Ammon's horn (tissue), 1 donor: ENCODE data around the gene DROSHA.
A peak's percentile ranks its signal among the peaks of the same experiment; 100 is the strongest.
"Not testable (repeated sequence)": the region's sequence is repeated elsewhere in the genome, so short reads cannot be mapped to it uniquely, and the experiment has no call there.

ENCODE experiments used
- DNase-seq: peaks from one replicate; pipeline ENCODE4 v3.0.0-alpha.2; 2016; ENCODE audit warnings: low spot score

The DROSHA gene

DNA sequence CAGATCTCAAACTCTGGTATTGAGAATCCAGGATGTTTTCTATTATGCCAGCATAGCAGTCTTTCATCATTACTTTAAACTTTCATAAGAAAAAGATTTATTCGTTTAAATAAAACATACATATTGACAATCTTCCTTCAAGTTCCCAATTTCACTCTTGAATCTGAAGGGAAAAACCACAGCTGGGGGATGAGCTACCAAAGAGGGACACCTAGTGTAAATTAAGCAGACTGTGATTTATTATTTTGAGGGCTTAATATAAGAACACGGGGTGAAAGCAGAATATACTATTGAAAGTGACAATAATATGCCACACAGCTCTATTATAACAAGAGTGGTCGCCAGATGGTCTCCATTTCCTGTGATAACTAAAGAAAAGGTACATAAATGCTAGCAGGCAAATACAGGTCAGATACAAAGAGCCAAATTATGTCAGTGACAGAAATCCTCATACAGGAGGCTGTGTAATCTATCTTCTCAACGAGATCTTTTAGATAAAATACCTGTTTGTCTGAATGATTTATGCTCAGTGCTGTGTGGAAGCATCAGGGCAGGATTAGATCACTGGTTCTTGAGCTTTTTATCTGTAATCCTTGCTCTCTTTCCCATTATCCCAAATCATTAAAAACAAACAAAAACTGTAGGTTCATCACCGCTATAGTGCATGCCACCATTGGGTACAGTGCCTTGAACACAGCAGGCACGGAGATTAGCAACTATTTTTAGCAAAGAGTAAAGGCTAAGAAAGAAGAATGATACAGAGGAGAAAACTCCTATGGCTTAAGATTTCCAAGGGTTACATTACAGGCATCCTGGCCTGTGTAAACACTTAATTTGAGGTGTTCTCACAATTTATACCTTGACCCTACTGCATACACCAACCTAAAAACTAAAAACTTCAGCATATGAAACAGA, 116.6 kb downstream of the DROSHA start:
- DNase-seq, result no peak

- no peak for DNase-seq
Observed at GRCh38 chr5:31413030-31413812, 118.7 kb downstream of the DROSHA start.

GRCh38 chr5:31412324-31412723, 119.6 kb downstream of the DROSHA start:
- no peak for DNase-seq

- peak; percentile 24 for DNase-seq
Observed at GRCh38 chr5:31410089-31410488, 121.8 kb downstream of the DROSHA start.

DNA sequence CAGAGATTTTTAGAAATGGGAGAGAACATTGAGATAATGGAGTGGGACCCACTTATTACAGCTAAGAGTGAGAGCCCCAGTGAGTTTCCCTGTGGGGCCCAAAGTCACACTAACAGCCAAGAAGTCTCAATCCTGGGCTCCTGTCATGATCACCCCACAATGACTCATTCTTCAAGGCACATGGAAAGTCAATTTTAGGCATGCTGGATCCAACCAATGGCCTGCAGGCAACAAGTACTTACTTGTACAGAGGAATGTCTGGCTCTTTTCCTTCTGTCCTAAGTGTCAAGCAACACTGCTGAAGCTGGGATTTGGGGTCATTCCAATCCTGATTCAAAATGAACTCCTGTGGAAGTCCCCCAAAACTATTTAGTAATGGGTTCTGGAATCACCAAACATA, 123.1 kb downstream of the DROSHA start:
- DNase-seq, result no peak

DNA sequence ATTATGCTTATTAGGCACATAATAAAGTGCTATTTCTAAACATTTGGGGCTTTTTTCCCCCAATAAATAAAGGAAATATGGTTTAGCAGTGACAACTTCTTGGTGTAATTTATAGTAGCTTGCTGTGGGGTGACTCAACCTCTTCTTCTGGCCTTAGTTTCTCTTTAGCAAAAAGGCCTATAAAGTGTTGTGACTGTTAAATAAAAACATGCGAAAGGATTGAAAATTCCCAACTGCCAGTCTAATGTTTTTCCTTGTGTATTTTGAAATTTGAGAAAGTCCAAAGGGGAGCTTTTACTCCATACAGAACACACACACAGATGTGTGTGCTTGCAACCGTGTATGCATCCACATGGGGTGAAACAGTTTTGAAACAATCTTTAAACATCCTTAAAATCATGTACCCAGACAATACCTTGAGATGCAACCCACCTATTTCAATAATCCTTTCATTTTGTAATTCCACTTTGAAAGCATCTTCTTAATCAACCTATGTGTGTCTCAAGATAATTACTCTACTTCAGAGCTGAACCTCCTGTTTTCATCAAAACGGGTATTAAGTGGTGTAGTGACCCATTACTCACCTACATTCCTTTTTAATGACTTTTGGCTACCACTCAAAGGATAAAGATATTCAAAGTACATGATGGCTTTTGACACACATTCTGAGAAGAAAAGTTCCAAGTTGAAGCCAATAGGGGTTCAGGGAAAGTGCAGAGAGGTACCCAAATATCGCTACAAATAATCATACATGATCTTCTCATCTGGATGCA, 123.8 kb downstream of the DROSHA start:
- DNase-seq, result no peak

DNA sequence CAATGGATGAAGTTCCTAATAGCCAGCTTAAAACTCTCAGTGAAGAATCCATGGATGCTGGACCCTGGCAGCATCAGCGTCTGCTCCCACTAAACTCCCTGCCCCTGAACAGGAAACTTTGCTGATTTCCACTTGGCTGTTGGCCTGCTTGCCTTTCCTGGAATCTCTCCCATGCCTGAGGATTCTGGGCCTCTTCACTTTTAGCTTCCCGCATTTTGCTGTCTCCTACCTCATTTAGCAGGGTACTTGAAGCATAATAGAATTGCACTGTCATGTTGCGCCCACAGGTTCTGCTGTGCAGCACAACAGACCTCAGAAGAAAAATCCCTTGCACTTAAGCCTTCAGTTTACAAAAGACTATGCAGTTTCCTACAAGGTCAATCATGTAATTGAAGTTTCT, 127.6 kb downstream of the DROSHA start:
- no peak for DNase-seq

DNA sequence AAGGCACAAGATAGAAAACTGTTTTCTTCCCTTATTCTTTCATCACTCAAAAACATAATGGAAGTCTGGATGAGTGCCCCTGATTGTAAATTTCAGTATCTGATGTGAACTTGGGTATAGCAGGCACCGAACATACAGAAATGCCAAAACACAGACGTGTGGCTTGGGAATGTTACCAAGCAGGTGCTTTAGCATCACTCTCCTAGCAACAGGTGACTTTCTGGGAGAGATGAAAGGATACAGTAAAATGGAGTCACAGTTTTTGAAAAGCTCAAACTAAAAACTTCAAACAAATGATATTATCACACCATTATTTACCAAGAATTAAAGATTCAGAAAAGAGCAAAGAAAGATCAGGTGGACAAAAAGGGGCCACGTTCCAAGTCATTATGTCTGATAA, 130.2 kb downstream of the DROSHA start:
- no peak for DNase-seq

DNA sequence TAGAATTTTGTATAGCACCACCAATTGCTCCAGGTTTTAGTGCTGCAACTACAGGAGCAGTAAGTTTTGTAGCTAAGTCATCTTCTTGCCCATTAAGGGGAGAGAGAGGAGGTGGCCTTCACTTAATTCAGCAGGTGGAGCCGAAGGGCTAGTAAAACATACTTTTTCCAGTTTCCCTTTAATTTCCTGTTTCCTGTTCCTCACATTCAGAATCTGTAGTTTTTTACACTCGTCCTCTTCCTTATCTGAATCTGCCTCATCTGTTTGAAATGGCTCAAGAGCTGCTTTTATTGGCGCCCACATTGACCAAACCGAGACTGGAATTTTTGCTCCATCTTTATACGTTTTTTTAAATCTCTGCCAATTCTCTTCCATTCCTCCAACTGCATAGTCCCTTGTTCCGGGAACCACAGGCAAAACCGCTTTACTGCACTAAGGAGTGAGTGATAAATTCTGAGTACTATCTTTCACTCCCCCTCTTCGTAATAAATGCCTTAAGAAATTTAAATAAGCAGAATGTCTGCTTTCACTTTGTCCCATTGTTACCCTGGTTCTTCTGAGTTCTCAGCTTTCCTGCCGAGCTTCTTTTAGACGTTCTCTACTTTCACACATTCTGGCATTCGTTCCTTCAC, 133.9 kb downstream of the DROSHA start:
- no peak for DNase-seq

- DNase-seq, result no peak
Observed at GRCh38 chr5:31396611-31397295, 135.1 kb downstream of the DROSHA start.

- DNase-seq, result not testable (repeated sequence)
Observed at GRCh38 chr5:31395450-31396045, 136.3 kb downstream of the DROSHA start.

DNA sequence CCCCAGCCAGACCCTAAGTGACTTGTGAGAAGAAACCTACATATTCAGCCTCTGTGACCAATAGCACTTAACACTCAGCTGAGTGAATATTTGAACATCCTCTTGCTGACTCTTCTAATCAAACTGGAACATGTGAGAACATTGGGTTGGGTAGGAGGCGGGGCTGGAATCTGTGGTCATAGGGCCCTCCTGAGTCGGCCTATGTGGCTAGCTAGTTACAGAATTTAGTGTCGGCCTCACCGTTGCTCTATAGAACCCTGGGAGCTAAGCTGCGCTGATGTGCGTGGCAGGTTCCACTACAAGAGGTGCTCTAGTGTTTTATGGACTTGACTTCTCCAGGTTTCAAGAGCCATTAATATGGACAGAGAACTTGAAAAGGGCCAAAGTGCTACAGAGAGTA, 138.8 kb downstream of the DROSHA start:
- DNase-seq, result no peak

- DNase-seq, result no peak
Observed at GRCh38 chr5:31392061-31392460, 139.8 kb downstream of the DROSHA start.

DNA sequence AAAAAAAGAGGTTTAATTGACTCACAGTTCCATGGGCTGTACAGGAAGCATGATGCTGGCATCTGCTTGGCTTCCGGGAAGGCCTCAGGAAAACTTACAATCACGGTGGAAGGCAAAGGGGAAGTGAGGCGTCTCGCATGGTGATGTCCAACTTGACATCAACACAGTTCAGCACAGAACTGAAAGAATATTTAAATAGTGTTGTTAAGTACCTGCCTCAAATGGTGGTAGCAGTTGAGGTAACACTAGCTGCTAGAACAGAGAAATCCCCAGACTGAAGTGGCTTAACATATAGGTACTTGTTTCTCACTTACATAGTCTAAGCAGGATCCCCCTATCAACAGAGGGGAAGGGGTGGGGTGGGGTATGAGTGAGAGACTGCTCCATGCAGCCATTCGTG, 141.6 kb downstream of the DROSHA start:
- no peak for DNase-seq

DNA sequence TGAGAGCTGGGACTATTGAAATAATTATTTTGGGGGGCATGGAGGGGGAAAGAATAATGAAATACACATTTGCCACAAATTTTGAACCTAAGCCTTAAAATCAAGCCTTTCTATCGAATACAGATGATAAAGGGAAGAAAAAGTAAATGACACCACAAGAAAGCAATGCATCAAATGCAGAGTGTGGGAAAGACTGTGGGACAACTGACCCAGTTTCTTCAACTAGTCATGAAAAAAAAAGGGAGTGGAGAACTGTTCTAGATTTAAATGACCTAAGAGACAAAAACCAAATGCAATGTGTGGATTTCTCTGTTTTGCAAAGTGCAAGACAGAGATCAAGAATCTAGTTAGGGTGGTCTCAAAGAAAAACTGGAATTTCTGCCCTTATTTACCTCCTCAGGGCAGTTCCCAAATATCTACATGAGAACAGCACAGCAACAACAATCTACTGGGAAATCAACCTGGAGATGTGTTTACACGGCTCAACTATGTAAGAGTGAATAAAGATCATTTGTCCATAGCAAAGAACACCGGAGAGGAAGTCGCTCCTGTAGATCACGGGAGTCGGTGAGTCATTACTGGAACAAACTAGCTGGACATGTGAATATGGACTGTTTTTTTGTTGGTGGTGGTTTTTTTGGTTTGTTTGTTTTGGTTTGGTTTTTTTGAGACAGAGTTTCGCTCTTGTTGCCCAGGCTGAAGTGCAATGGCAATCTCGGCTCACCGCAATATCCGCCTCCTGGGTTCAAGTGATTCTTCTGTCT, 145.9 kb downstream of the DROSHA start:
- DNase-seq, result no peak

DNA sequence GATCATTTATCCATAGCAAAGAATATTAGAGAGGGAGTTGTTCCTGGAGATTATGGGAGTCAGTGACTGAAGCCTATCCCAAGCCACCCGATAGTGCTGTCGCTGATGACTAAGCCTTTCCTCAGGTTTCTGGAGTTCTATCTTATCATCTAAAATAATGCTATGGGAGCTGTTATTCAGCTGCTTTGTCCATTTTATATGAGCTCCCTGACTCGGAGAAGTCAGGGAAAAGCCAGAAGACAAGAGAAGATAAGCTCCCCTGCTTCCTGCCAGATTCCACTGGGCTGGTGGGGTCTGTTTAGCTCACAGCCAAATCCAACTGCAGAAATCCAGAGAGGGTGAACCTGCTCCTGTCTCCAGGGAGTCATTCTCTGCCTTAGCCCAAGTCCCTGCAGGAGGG, 148.2 kb downstream of the DROSHA start:
- no peak for DNase-seq

DNA sequence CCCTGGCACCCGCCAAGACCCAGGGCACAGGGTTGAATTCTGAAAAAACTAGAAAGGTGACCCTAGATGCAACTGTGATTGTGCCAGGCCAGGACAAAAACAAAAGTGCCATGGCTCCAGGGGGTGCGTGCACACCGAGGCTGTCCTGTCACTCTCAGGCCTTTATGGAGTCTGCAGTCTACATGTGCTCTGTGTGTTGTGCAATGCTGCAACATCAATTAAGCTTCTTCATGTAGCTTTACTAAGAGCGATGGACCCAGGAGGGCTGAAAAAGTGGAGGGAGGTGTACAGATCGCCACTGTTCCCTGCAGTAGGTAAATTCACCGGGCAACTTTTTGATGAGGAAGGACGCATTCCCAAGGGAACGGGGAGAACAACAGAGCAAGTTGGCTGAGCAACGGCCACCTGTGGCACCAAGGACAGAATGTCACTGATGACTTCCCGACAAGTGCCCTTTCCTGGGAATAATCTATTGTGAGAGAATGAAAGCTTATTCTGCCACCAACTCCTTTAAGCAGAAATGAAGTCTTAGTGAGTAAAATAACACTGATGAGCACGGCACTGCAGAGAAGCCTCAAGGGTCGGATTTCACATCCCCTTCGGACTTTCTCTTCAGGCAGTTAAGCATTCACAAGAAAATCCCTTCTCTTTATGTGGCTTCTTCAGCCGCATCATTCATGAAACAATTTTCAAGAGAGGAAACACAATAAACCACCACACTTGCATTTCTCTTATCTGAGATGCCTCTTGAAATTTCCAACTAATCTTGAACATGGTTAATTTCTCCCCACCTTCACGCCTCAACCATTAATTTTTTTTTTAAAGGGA, 149.6 kb downstream of the DROSHA start:
- DNase-seq, result no peak

DNA sequence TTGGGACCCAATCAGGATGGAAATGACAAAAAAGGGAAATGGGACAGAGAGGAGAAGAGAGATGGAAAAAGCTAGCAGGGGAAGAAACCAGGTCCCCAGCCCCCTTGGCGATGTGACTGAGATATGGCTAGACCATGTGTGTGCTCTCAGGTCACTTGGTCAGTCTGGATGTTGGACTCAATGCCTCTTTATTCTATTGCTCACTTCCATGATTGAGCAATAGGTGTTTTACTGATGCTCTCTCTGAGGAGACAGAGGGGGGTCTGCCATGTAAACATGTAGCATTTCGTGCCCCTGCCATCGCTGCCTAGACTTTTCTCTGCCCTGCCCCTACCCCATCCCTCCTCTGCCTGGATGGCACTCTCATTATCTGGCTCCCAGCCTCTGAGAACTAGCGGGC, 150.6 kb downstream of the DROSHA start:
- DNase-seq, result no peak

DNA sequence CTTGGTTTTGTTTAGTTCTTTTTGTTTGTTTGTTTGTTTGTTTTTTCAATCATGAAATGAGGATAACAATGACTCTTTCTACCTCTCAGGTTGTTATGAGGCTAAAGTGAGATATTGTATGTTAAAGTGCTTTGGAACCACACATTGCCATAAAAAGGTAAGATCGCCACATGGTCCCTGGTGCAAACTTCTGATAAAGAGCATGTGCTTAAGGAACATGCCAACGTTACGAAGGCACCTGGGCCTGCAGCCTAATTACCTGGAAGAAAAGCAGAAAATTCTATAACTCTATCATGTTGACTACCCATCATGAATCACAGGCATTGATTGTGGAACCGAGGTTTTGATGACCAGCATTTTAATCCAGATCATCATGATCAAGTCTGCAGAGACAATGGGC, 151.8 kb downstream of the DROSHA start:
- no peak for DNase-seq
